ENCODE data around the gene TNS3.

GRCh38 chr7:47490501-47491265 lies 91.2 kb downstream of the TNS3 start:
- TF ChIP-seq CTCF (IDR thresholded peaks at IDR 0.05 in 8 of 11, conservative IDR thresholded peaks at IDR 0.05 in 3 of 11) (no peak), POLR2A (IDR thresholded peaks at IDR 0.05) (no peak), POLR2AphosphoS5 (IDR thresholded peaks at IDR 0.05) (peak in 1 of 3 donors; percentile 40)

Measured in spleen (tissue), 7 donors.